Right renal cortex interstitium (tissue), 3 donors: ENCODE measurements around the gene DISP3. TPM values are rescaled to one million over a fixed set of nuclear protein-coding genes. Genes with fewer than 3 reads are reported as not detected.

ENCODE experiments used
- DNase-seq, 3 donors: peaks; one replicate each; pipeline ENCODE4 v3.0.0-alpha.2; 2013; ENCODE audit warnings: low read depth in 3 of 3, low spot score in 2 of 3
- polyA plus RNA-seq, 3 donors: library from polyadenylated mRNA; unstranded; fragments of 120-200 nt; gene quantifications; one replicate each; pipeline ENCODE4 v1.2.1, GENCODE V29; 2013; ENCODE audit not compliant: insufficient read length in 3 of 3

The DISP3 gene
- 1 to 10 TPM in 1 of 3 donors, under 1 TPM in 2; 0.82 to 1.3 (median 0.87) TPM for polyA plus RNA-seq

- DNase-seq: peak; percentile 41 to 72 (median 71)
These were observed at the start of gene DISP3 for GRCh38 chr1:11478571-11479374. DISP3 (plus strand) TSS chr1:11479155; CDS start chr1:11500993, 21,838 bp downstream.

GRCh38 chr1:11429226-11429625, 49.7 kb upstream of the DISP3 start:
- no peak for DNase-seq

GRCh38 chr1:11429935-11430334, 49.0 kb upstream of the DISP3 start:
- DNase-seq: no peak

GRCh38 chr1:11431941-11432507, 46.9 kb upstream of the DISP3 start:
- DNase-seq: no peak

- DNase-seq: no peak
These were observed 46.4 kb upstream of the DISP3 start for GRCh38 chr1:11432526-11432925.

- no peak for DNase-seq
These were observed 44.5 kb upstream of the DISP3 start for GRCh38 chr1:11434501-11434900.

- DNase-seq: no peak
These were observed 44.0 kb upstream of the DISP3 start for GRCh38 chr1:11434926-11435325.

GRCh38 chr1:11438996-11439395, 40.0 kb upstream of the DISP3 start:
- no peak for DNase-seq

- DNase-seq: no peak
These were observed 37.6 kb upstream of the DISP3 start for GRCh38 chr1:11441211-11441952.

- DNase-seq: no peak
These were observed 35.9 kb upstream of the DISP3 start for GRCh38 chr1:11443043-11443442.

- DNase-seq: no peak
These were observed 34.8 kb upstream of the DISP3 start for GRCh38 chr1:11443961-11444658.

- no peak for DNase-seq
These were observed 34.0 kb upstream of the DISP3 start for GRCh38 chr1:11444907-11445306.

GRCh38 chr1:11447903-11448302, 31.1 kb upstream of the DISP3 start:
- no peak for DNase-seq

GRCh38 chr1:11448373-11449099, 30.4 kb upstream of the DISP3 start:
- no peak for DNase-seq

GRCh38 chr1:11449100-11449403, 29.9 kb upstream of the DISP3 start:
- DNase-seq: no peak

- DNase-seq: no peak
These were observed 28.6 kb upstream of the DISP3 start for GRCh38 chr1:11450310-11450709.

GRCh38 chr1:11453742-11454491, 25.0 kb upstream of the DISP3 start:
- no peak for DNase-seq

- DNase-seq: no peak
These were observed 22.9 kb upstream of the DISP3 start for GRCh38 chr1:11455967-11456570.

- DNase-seq: no peak
These were observed 22.0 kb upstream of the DISP3 start for GRCh38 chr1:11456965-11457364.
